Transverse colon (tissue), 4 donors: ENCODE measurements around the gene NPFF.
"Not testable (repeated sequence)": the region's sequence is repeated elsewhere in the genome, so short reads cannot be mapped to it uniquely, and the experiment has no call there.

Experiments used
- EP300 ChIP-seq: sonication (generic); formaldehyde crosslinking; IDR thresholded peaks from one replicate; pipeline ENCODE4 v1.6.1; 2017; ENCODE audit warnings: antibody characterized with exemption, low read depth
- POLR2A ChIP-seq: fragments of 450-650 bp; IDR thresholded peaks from one replicate; pipeline ENCODE4 v1.6.1; 2016; ENCODE audit warnings: antibody characterized with exemption, mild to moderate bottlenecking, moderate library complexity
- POLR2AphosphoS5 ChIP-seq, 3 donors: sonication (generic); formaldehyde crosslinking; IDR thresholded peaks; one replicate each; pipeline ENCODE4 v1.6.1; 2016; ENCODE audit warnings: antibody characterized with exemption in 3 of 3
- TF ChIP-seq, protein P1 (sequence below), 5 experiments: fragments of 200-600 bp in 3 of 5; fragments of 450-650 bp in 2 of 5; sonication (generic) in 3 of 5; IDR thresholded peaks; 1 replicate in 2 of 5; 2 replicates in 3 of 5; pipeline ENCODE4 v1.5.1; 2016 to 2017; ENCODE audit warnings: antibody characterized with exemption in 5 of 5, inconsistent platforms in 3 of 5, mild to moderate bottlenecking in 2 of 5, moderate library complexity in 1 of 5

- TF ChIP-seq POLR2A; POLR2AphosphoS5 (IDR thresholded peaks at IDR 0.05); EP300: not testable (repeated sequence)
- TF ChIP-seq, protein P1, sequence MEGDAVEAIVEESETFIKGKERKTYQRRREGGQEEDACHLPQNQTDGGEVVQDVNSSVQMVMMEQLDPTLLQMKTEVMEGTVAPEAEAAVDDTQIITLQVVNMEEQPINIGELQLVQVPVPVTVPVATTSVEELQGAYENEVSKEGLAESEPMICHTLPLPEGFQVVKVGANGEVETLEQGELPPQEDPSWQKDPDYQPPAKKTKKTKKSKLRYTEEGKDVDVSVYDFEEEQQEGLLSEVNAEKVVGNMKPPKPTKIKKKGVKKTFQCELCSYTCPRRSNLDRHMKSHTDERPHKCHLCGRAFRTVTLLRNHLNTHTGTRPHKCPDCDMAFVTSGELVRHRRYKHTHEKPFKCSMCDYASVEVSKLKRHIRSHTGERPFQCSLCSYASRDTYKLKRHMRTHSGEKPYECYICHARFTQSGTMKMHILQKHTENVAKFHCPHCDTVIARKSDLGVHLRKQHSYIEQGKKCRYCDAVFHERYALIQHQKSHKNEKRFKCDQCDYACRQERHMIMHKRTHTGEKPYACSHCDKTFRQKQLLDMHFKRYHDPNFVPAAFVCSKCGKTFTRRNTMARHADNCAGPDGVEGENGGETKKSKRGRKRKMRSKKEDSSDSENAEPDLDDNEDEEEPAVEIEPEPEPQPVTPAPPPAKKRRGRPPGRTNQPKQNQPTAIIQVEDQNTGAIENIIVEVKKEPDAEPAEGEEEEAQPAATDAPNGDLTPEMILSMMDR (IDR thresholded peaks at IDR 0.05): not testable (repeated sequence)
Measured at GRCh38 chr12:53548354-53548753, 41.1 kb upstream of the NPFF start.
